HepG2 (cell line): ENCODE data around the gene ABCD4. TPM values are rescaled to one million over a fixed set of nuclear protein-coding genes. Genes with fewer than 3 reads are reported as not detected.
A peak's percentile ranks its signal among the peaks of the same experiment; 100 is the strongest.

Experiments
- CSRNP2 ChIP-seq: sonication (generic); formaldehyde crosslinking; conservative IDR thresholded peaks from 2 replicates; pipeline ENCODE4 v1.8.0; 2022; ENCODE audit warnings: low read depth, missing genetic modification reagents
- E2F1 ChIP-seq: sonication (generic); formaldehyde crosslinking; IDR thresholded peaks from 2 replicates; pipeline ENCODE4 v1.5.0; 2020; ENCODE audit warnings: missing genetic modification reagents
- MAF1 ChIP-seq: sonication (generic); formaldehyde crosslinking; IDR thresholded peaks from 2 replicates; pipeline ENCODE4 v1.5.0; 2020; ENCODE audit warnings: missing genetic modification reagents, borderline replicate concordance
- PTBP1 ChIP-seq: fragments of 200-400 bp; formaldehyde crosslinking; IDR thresholded peaks from 2 replicates; pipeline ENCODE4 v1.6.1; 2018; ENCODE audit warnings: low read length, low read depth; ENCODE audit not compliant: poor library complexity, severe bottlenecking
- SP5 ChIP-seq: IDR thresholded peaks from 2 replicates; pipeline ENCODE4 v1.6.1; 2016; ENCODE audit warnings: low read depth, borderline replicate concordance
- TAF15 ChIP-seq: fragments of 200-400 bp; formaldehyde crosslinking; IDR thresholded peaks from one replicate; pipeline ENCODE4 v1.6.1; 2018; ENCODE audit warnings: mild to moderate bottlenecking, low read depth, low read length; ENCODE audit not compliant: poor library complexity, severe bottlenecking
- ZBTB33 ChIP-seq: sonication (generic); formaldehyde crosslinking; IDR thresholded peaks from 2 replicates; pipeline ENCODE4 v1.4.0; 2020; ENCODE audit warnings: missing genetic modification reagents
- ZBTB4 ChIP-seq: sonication (generic); formaldehyde crosslinking; IDR thresholded peaks from 2 replicates; pipeline ENCODE4 v1.4.0; 2020; ENCODE audit warnings: missing genetic modification reagents, mild to moderate bottlenecking, borderline replicate concordance
- ZHX2 ChIP-seq, 2 experiments: sonication (generic) in 1 of 2; formaldehyde crosslinking in 1 of 2; IDR thresholded peaks; 2 replicates each; pipeline versions ENCODE4 v1.6.1 to v1.9.0; 2014 to 2022; ENCODE audit warnings: antibody characterized with exemption in 1 of 2, borderline replicate concordance in 1 of 2, inconsistent platforms in 1 of 2, low read depth in 1 of 2, missing genetic modification reagents in 1 of 2
- ZNF30 ChIP-seq: sonication (generic); formaldehyde crosslinking; IDR thresholded peaks from 2 replicates; pipeline ENCODE4 v1.5.0; 2020; ENCODE audit warnings: mild to moderate bottlenecking, missing genetic modification reagents
- ZNF780A ChIP-seq: sonication (generic); formaldehyde crosslinking; IDR thresholded peaks from 2 replicates; pipeline ENCODE4 v1.8.0; 2022; ENCODE audit warnings: mild to moderate bottlenecking, missing genetic modification reagents, moderate library complexity
- polyA plus RNA-seq, 8 experiments: library from polyadenylated mRNA; depleted of rRNA in 3 of 8; stranded (reverse) in 7 of 8; unstranded in 1 of 8; fragments of >200 nt; fragmentation: Illumina TruSeq in 4 of 8; extraction: Trizol in 4 of 8; gene quantifications; 2 replicates each; pipeline versions ENCODE4 v1.2.1 to v1.2.3, GENCODE V29; 2011 to 2016; ENCODE audit warnings: low read depth in 4 of 8, missing spikeins in 1 of 8, mixed read lengths in 1 of 8; ENCODE audit not compliant: insufficient read depth in 1 of 8
- total RNA-seq, 5 experiments: library from RNA; depleted of rRNA; stranded (reverse); fragments of >200 nt; fragmentation: Illumina TruSeq; extraction: Trizol; gene quantifications; 2 replicates each; pipeline ENCODE4 v1.2.3, GENCODE V29; 2016; ENCODE audit warnings: low read depth in 1 of 5

ABCD4 gene
- total and polyA plus RNA-seq, 2 of the 13 experiments (the other 11 are each of a cell fraction or from before 2014, with no cell fraction given) = 47.5 to 50.5 TPM

GRCh38 chr14:74257078-74257940, 45.4 kb downstream of the ABCD4 start (continued):
- TF ChIP-seq ZHX2 (IDR thresholded peaks at IDR 0.05; ENCODE audit: low read depth) (no peak), ZHX2 (CRISPR knock-in tag; IDR thresholded peaks at IDR 0.05; ENCODE audit: borderline replicate concordance) (no peak), ZBTB4 (CRISPR knock-in tag) (no peak), ZNF780A (CRISPR knock-in tag) (no peak), ZNF30 (CRISPR knock-in tag) (no peak), MAF1 (no peak), PTBP1 (no peak), CSRNP2 (no peak), TAF15 (no peak), E2F1 (CRISPR knock-in tag) (0 out of 2 replicates have a peak, but pooled peaks have one; percentile 60), ZBTB33 (no peak), SP5 (CRISPR knock-in tag) (no peak)
